GM12891 (cell line): Measurements from ENCODE around the gene GIGYF2.
"Not testable (repeated sequence)": the region's sequence is repeated elsewhere in the genome, so short reads cannot be mapped to it uniquely, and the experiment has no call there.

Source experiments
- POLR2A ChIP-seq: IDR thresholded peaks from 2 replicates; pipeline ENCODE4 v1.6.1; 2011; ENCODE audit warnings: low read depth, low read length, control low read depth
- POLR2AphosphoS5 ChIP-seq: IDR thresholded peaks from 2 replicates; pipeline ENCODE4 v1.6.1; 2011; ENCODE audit warnings: low read depth, low read length, control low read depth
- TAF1 ChIP-seq: IDR thresholded peaks from 2 replicates; pipeline ENCODE4 v1.6.1; 2011; ENCODE audit warnings: low read depth, low read length, control low read depth

- TF ChIP-seq POLR2AphosphoS5, POLR2A, TAF1: not testable (repeated sequence)
These were observed 6.0 kb upstream of the GIGYF2 start for GRCh38 chr2:232691117-232691516.
